HEK293T (cell line): ENCODE measurements around the gene NUP155.

Experiments
- ARNT ChIP-seq: fragments of 450-650 bp; IDR thresholded peaks from 2 replicates; pipeline ENCODE4 v1.6.1; 2017; ENCODE audit warnings: mild to moderate bottlenecking
- BHLHE40 ChIP-seq: fragments of 450-650 bp; IDR thresholded peaks from 2 replicates; pipeline ENCODE4 v1.6.1; 2016; ENCODE audit warnings: mild to moderate bottlenecking, moderate library complexity, borderline replicate concordance
- ELF4 ChIP-seq: fragments of 450-650 bp; IDR thresholded peaks from 2 replicates; pipeline ENCODE4 v1.6.1; 2017; ENCODE audit warnings: antibody characterized with exemption
- FOXA1 ChIP-seq: fragments of 450-650 bp; IDR thresholded peaks from 2 replicates; pipeline ENCODE4 v1.6.1; 2016; ENCODE audit warnings: mild to moderate bottlenecking
- FOXK2 ChIP-seq: fragments of 450-650 bp; IDR thresholded peaks from 2 replicates; pipeline ENCODE4 v1.6.1; 2016; ENCODE audit warnings: mild to moderate bottlenecking
- FOXM1 ChIP-seq: fragments of 450-650 bp; IDR thresholded peaks from 2 replicates; pipeline ENCODE4 v1.6.1; 2017; ENCODE audit warnings: mild to moderate bottlenecking, borderline replicate concordance
- HDGF ChIP-seq: fragments of 450-650 bp; IDR thresholded peaks from 2 replicates; pipeline ENCODE4 v1.6.1; 2017; ENCODE audit warnings: antibody characterized with exemption, borderline replicate concordance
- L3MBTL2 ChIP-seq: fragments of 450-650 bp; conservative IDR thresholded peaks from 2 replicates; pipeline ENCODE4 v1.6.1; 2016; ENCODE audit warnings: mild to moderate bottlenecking
- LEF1 ChIP-seq: fragments of 450-650 bp; IDR thresholded peaks from 2 replicates; pipeline ENCODE4 v1.6.1; 2017; ENCODE audit warnings: mild to moderate bottlenecking, borderline replicate concordance
- NFRKB ChIP-seq: fragments of 450-650 bp; IDR thresholded peaks from 2 replicates; pipeline ENCODE4 v1.6.1; 2016; ENCODE audit warnings: mild to moderate bottlenecking, moderate library complexity
- SP1 ChIP-seq: fragments of 450-650 bp; IDR thresholded peaks from 2 replicates; pipeline ENCODE4 v1.6.1; 2017
- SUZ12 ChIP-seq: fragments of 450-650 bp; IDR thresholded peaks from 2 replicates; pipeline ENCODE4 v1.6.1; 2016; ENCODE audit warnings: mild to moderate bottlenecking
- TARDBP ChIP-seq: fragments of 450-650 bp; IDR thresholded peaks from 2 replicates; pipeline ENCODE4 v1.6.1; 2016
- TF ChIP-seq, protein P1 (sequence below): fragments of 450-650 bp; IDR thresholded peaks from 2 replicates; pipeline ENCODE4 v1.6.1; 2016

DNA sequence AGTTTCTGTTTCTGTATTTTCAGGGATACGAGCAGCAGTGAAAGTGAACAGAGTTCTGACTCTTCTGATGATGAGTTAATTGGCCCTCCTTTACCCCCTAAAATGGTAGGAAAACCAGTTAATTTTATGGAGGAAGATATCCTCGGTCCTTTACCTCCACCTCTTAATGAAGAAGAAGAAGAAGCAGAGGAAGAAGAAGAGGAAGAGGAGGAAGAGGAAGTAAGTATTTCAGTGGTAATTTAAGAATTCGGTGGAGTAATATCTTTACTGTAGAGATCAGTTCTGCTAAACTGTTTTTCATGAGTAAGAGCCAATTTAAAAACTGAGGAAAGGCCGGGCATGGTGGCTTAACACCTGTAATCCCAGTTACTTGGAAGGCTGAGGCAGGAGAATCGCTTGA lies 25.4 kb upstream of the NUP155 start:
- no peak for TF ChIP-seq FOXM1
- TF ChIP-seq BHLHE40, result no peak
- no peak for TF ChIP-seq FOXK2
- no peak for TF ChIP-seq HDGF
- TF ChIP-seq, protein P1, sequence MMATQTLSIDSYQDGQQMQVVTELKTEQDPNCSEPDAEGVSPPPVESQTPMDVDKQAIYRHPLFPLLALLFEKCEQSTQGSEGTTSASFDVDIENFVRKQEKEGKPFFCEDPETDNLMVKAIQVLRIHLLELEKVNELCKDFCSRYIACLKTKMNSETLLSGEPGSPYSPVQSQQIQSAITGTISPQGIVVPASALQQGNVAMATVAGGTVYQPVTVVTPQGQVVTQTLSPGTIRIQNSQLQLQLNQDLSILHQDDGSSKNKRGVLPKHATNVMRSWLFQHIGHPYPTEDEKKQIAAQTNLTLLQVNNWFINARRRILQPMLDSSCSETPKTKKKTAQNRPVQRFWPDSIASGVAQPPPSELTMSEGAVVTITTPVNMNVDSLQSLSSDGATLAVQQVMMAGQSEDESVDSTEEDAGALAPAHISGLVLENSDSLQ, result no peak
- TF ChIP-seq SUZ12, result no peak
- TF ChIP-seq SP1, result no peak
- no peak for TF ChIP-seq FOXA1
- no peak for TF ChIP-seq TARDBP
- TF ChIP-seq NFRKB, result no peak
- no peak for TF ChIP-seq L3MBTL2
- no peak for TF ChIP-seq ELF4
- TF ChIP-seq LEF1, result no peak
- no peak for TF ChIP-seq ARNT
